GM20000 (cell line): ENCODE measurements around the gene TRIM37.

ENCODE experiments used
- DNase-seq: peaks from one replicate; pipeline ENCODE4 v3.0.0; 2012; ENCODE audit warnings: low spot score
- TF ChIP-seq, protein P1 (sequence below): IDR thresholded peaks from 2 replicates; pipeline ENCODE4 v1.5.1; 2012; ENCODE audit warnings: mild to moderate bottlenecking, control low read depth; ENCODE audit errors: extremely low read depth, missing control alignments

TRIM37 gene

DNA sequence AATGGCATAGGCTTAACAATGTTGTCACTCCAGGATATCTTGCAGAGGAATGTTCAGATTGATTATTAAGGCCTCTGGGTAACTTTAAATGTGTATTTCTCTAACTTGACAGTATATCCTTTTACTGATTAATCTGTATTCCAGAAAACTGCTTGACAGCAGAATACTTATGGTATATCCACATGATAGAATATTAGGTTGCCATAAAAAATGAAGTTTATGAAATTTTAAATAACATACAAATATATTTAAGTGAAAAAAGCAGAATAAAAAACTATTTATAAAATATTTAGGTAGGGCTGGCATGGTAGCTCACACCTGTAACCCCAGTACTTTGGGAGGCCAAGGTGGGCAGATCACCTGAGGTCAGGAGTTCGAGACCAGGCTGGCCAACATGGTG, 106.7 kb downstream of the TRIM37 start:
- no peak for DNase-seq
- TF ChIP-seq, protein P1, sequence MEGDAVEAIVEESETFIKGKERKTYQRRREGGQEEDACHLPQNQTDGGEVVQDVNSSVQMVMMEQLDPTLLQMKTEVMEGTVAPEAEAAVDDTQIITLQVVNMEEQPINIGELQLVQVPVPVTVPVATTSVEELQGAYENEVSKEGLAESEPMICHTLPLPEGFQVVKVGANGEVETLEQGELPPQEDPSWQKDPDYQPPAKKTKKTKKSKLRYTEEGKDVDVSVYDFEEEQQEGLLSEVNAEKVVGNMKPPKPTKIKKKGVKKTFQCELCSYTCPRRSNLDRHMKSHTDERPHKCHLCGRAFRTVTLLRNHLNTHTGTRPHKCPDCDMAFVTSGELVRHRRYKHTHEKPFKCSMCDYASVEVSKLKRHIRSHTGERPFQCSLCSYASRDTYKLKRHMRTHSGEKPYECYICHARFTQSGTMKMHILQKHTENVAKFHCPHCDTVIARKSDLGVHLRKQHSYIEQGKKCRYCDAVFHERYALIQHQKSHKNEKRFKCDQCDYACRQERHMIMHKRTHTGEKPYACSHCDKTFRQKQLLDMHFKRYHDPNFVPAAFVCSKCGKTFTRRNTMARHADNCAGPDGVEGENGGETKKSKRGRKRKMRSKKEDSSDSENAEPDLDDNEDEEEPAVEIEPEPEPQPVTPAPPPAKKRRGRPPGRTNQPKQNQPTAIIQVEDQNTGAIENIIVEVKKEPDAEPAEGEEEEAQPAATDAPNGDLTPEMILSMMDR, result no peak

GRCh38 chr17:58999500-58999899, 107.2 kb downstream of the TRIM37 start:
- TF ChIP-seq, protein P1, result no peak
- no peak for DNase-seq

DNA sequence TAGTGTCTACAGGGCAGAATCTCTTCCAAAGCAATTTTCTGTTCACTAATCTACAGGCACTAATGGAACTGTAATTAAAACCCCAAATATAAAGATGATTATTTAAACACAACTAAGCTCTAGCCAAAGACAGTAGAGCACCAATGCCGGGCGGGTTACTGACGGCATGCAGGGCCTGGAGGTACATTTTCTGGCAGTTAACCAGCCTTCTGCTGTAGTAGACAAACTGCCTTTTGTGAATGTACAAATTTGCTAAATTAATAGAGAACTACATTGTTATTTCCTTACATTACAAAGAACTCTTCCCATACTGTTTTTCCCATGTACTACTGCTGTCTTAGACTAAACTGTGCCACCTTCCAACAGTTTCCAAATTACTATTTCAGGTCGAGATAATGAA, 107.8 kb downstream of the TRIM37 start:
- TF ChIP-seq, protein P1, result no peak
- DNase-seq, result no peak

- DNase-seq, result no peak
- TF ChIP-seq, protein P1, result no peak
Measured at GRCh38 chr17:58997756-58998553, 108.7 kb downstream of the TRIM37 start.

DNA sequence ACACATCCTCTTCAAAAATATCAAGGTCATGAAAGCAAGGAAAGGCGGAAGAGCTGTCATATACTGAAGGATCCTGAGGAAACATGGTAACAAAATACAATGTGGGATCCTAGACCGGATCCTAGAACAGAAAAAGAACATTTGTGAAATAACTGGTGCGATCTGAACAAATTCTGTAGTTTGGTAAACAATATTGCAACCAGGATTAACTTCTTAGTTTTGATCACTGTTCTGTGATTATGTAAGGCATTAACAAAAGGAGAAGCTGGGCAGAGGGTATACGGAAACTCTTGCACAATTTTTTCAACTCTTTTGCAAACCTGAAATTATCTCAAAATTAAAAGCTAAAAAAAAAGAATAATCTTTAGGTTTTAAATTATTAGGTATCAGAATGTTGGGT, 109.7 kb downstream of the TRIM37 start:
- TF ChIP-seq, protein P1, result no peak
- DNase-seq, result no peak

DNA sequence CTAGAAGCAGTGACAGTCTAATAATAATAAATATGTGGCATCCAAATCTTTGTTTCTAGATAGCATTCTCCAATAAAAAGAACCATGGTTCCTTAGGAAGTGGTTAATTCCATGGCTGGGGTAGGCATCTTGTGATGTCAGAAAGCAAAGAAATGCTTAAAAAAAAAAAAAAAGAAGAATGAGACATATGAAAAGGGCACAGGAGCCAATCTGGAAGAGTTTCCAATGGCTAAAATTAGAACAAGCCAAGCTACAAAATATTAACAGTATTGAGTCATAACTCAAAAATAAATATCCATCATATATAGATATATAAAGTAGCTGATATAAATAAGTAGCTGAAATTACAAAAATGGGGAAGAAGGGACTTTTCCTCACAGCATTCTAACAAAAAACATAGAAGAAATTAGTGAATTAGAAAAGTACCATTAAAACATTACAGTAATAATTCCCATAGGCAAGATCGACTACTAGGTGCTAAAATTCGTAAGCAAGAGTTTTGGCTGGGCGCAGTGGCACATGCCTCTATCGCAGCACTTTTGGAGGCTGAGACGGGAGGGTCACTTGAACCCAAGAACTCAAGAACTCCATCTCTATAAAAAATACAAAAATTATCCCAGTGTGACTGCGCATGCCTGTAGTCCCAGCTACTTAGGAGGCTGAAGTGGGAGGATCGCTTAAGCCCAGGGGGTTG, 111.3 kb downstream of the TRIM37 start:
- no peak for DNase-seq
- TF ChIP-seq, protein P1, result no peak

DNA sequence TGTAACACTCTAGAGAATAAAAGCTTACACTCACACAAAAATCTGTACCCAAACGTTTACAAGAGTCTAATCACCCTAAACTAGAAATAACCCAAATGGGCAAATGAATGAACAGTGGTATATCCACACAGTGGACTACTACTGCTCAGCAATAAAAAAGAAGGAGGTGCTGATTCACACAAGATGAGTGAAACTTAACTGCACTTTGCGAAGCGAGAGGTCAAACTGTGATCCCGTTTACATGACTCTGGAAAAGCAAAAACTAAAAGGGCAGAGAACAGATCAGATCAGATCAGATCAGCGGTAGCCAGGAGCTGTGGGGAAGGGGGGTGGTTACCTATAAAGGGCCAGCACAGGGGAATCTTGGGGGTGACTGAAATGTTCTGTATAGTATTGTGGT, 113.4 kb downstream of the TRIM37 start:
- TF ChIP-seq, protein P1, result no peak
- no peak for DNase-seq
